H1 (cell line): ENCODE results near the gene CFAP58. TPM values are rescaled to one million over a fixed set of nuclear protein-coding genes. Genes with fewer than 3 reads are reported as not detected.

Experiments used
- CTCF ChIA-PET: fragments of 300-600 bp; sonication (Branson Sonifier 250); formaldehyde crosslinking; loops from one replicate; lab custom pipeline; 2021; ENCODE audit not compliant: partially characterized antibody; lab: Charles Lee
- POLR2A ChIA-PET: fragments of 300-600 bp; sonication (Branson Sonifier 250); formaldehyde crosslinking; loops from one replicate; lab custom pipeline; 2021; ENCODE audit warnings: inconsistent platforms; ENCODE audit not compliant: partially characterized antibody; lab: Charles Lee
- DNase-seq, 2 experiments: peaks; one replicate each; pipeline versions ENCODE4 v3.0.0 to v3.0.0-alpha.2; 2010 to 2022; ENCODE audit warnings: low spot score in 2 of 2, low read depth in 1 of 2, mixed read lengths in 1 of 2
- FAIRE-seq: peaks from 2 replicates; lab custom pipeline; 2011; peaks lifted over from hg19 to GRCh38; lab: Jason Lieb, UNC
- H2AFZ ChIP-seq: 2 replicates; pipeline ENCODE4 v1.8.1; 2012; ENCODE audit warnings: low read length, inconsistent platforms
- H2AK5ac ChIP-seq: 2 replicates; pipeline ENCODE4 v1.6.1; 2013; ENCODE audit warnings: low read depth, low read length
- H2BK120ac ChIP-seq: replicated peaks from 2 replicates; pipeline ENCODE3; 2013; ENCODE audit warnings: low read depth, low read length, inconsistent platforms
- H2BK12ac ChIP-seq: 2 replicates; pipeline ENCODE4 v1.6.1; 2013; ENCODE audit warnings: low read depth, low read length
- H2BK15ac ChIP-seq: 2 replicates; pipeline ENCODE4 v1.6.1; 2013; ENCODE audit warnings: low read length
- H2BK20ac ChIP-seq: 2 replicates; pipeline ENCODE4 v1.6.1; 2013; ENCODE audit warnings: low read length
- H2BK5ac ChIP-seq: 2 replicates; pipeline ENCODE4 v1.6.1; 2013; ENCODE audit warnings: low read depth, low read length
- H3K14ac ChIP-seq: 2 replicates; pipeline ENCODE4 v1.6.1; 2013; ENCODE audit warnings: inconsistent platforms; ENCODE audit not compliant: insufficient read length
- H3K18ac ChIP-seq: 2 replicates; pipeline ENCODE4 v1.6.1; 2013; ENCODE audit warnings: low read length; ENCODE audit errors: extremely low read depth
- H3K23ac ChIP-seq: 2 replicates; pipeline ENCODE4 v1.6.1; 2013; ENCODE audit warnings: inconsistent platforms; ENCODE audit not compliant: insufficient read length
- H3K23me2 ChIP-seq: 2 replicates; pipeline ENCODE4 v1.6.1; 2013; ENCODE audit warnings: low read depth, low read length
- H3K27ac ChIP-seq: 2 replicates; pipeline ENCODE4 v1.6.1; 2011; ENCODE audit warnings: low read depth, low read length, inconsistent platforms
- H3K27me3 ChIP-seq, 4 experiments: replicated peaks in 1 of 4; 1 replicate in 1 of 4; 2 replicates in 3 of 4; pipeline versions ENCODE4 v1.6.1 to v1.8.1; 2011 to 2013; ENCODE audit warnings: low read length in 3 of 4, mild to moderate bottlenecking in 3 of 4, inconsistent platforms in 2 of 4, mixed read lengths in 2 of 4, moderate library complexity in 1 of 4; ENCODE audit not compliant: control insufficient read depth in 3 of 4, insufficient read depth in 3 of 4; ENCODE audit errors: extremely low read depth in 1 of 4
- H3K36me3 ChIP-seq, 4 experiments: 2 replicates each; pipeline versions ENCODE4 v1.6.1 to v1.8.1; 2011 to 2013; ENCODE audit warnings: mild to moderate bottlenecking in 4 of 4, low read length in 3 of 4, moderate library complexity in 2 of 4, control low read depth in 1 of 4, inconsistent platforms in 1 of 4; ENCODE audit not compliant: insufficient read depth in 4 of 4, control insufficient read depth in 2 of 4
- H3K4ac ChIP-seq: replicated peaks from 2 replicates; pipeline ENCODE3; 2013; ENCODE audit warnings: low read length, low read depth, mixed read lengths, inconsistent platforms; ENCODE audit not compliant: insufficient read length
- H3K4me1 ChIP-seq, 4 experiments: replicated peaks in 1 of 4; 1 replicate in 1 of 4; 2 replicates in 3 of 4; pipeline versions ENCODE4 v1.6.1 to v1.8.1; 2011 to 2013; ENCODE audit warnings: low read length in 3 of 4, inconsistent platforms in 2 of 4, mixed read lengths in 1 of 4; ENCODE audit not compliant: insufficient read depth in 4 of 4, control insufficient read depth in 3 of 4
- H3K4me2 ChIP-seq, 2 experiments: 2 replicates each; pipeline versions ENCODE4 v1.6.1 to v1.8.1; 2011 to 2013; ENCODE audit warnings: low read depth in 2 of 2, low read length in 2 of 2, control low read depth in 1 of 2, inconsistent platforms in 1 of 2, mild to moderate bottlenecking in 1 of 2; ENCODE audit not compliant: insufficient read depth in 1 of 2
- H3K4me3 ChIP-seq, 4 experiments: fragments of 200-600, 300-600 bp in 1 of 4; sonication (generic), shearing (Covaris generic), sonication (Bioruptor Twin) in 1 of 4; 2 replicates each; pipeline versions ENCODE4 v1.5.1 to v1.8.1; 2011 to 2016; ENCODE audit warnings: low read length in 4 of 4, low read depth in 3 of 4, control low read depth in 2 of 4, inconsistent platforms in 2 of 4, mild to moderate bottlenecking in 2 of 4, mixed read lengths in 1 of 4, moderate library complexity in 1 of 4; ENCODE audit not compliant: insufficient read depth in 2 of 4; ENCODE audit errors: extremely low read depth in 1 of 4
- H3K56ac ChIP-seq: replicated peaks from 2 replicates; pipeline ENCODE3; 2013; ENCODE audit warnings: low read depth, mild to moderate bottlenecking, mixed read lengths, low read length, inconsistent platforms; ENCODE audit not compliant: insufficient read length
- H3K79me1 ChIP-seq: 2 replicates; pipeline ENCODE4 v1.6.1; 2013; ENCODE audit warnings: low read depth, low read length, control low read depth
- H3K79me2 ChIP-seq, 2 experiments: 2 replicates each; pipeline versions ENCODE4 v1.6.1 to v1.8.1; 2012 to 2013; ENCODE audit warnings: low read length in 2 of 2, mild to moderate bottlenecking in 2 of 2, inconsistent platforms in 1 of 2; ENCODE audit not compliant: insufficient read depth in 2 of 2, control insufficient read depth in 1 of 2
- H3K9ac ChIP-seq, 4 experiments: replicated peaks in 1 of 4; 1 replicate in 1 of 4; 2 replicates in 3 of 4; pipeline versions ENCODE4 v1.6.1 to v1.8.1; 2011 to 2013; ENCODE audit warnings: low read depth in 3 of 4, low read length in 3 of 4, control low read depth in 2 of 4, mild to moderate bottlenecking in 2 of 4, moderate library complexity in 2 of 4, inconsistent platforms in 1 of 4; ENCODE audit errors: extremely low read depth in 1 of 4
- H3K9me3 ChIP-seq, 2 experiments: 2 replicates each; pipeline versions ENCODE4 v1.6.1 to v1.8.1; 2012 to 2013; ENCODE audit warnings: mild to moderate bottlenecking in 2 of 2, moderate library complexity in 2 of 2, control low read depth in 1 of 2, inconsistent platforms in 1 of 2, low read depth in 1 of 2, low read length in 1 of 2, mixed read lengths in 1 of 2; ENCODE audit not compliant: insufficient read depth in 2 of 2
- H4K20me1 ChIP-seq, 2 experiments: replicated peaks in 1 of 2; 2 replicates each; pipeline versions ENCODE3 to v1.8.1; 2011 to 2013; ENCODE audit warnings: inconsistent platforms in 2 of 2, low read length in 2 of 2, mild to moderate bottlenecking in 1 of 2; ENCODE audit not compliant: insufficient read depth in 2 of 2, control insufficient read depth in 1 of 2
- H4K5ac ChIP-seq: 2 replicates; pipeline ENCODE4 v1.6.1; 2013; ENCODE audit warnings: low read length, low read depth, mixed read lengths, inconsistent platforms; ENCODE audit not compliant: insufficient read length
- H4K8ac ChIP-seq: 2 replicates; pipeline ENCODE4 v1.8.0; 2013; ENCODE audit warnings: mild to moderate bottlenecking, moderate library complexity, low read length, inconsistent platforms; ENCODE audit not compliant: insufficient read depth; ENCODE audit errors: extremely low read depth
- H4K91ac ChIP-seq: replicated peaks from 2 replicates; pipeline ENCODE3; 2013; ENCODE audit warnings: low read length, mixed read lengths, inconsistent platforms; ENCODE audit not compliant: insufficient read length
- CTCF ChIP-seq, 3 experiments: IDR thresholded peaks; 1 replicate in 2 of 3; 2 replicates in 1 of 3; pipeline versions ENCODE4 v1.5.1 to v1.6.1; 2011; ENCODE audit warnings: low read length in 3 of 3, mild to moderate bottlenecking in 3 of 3, inconsistent platforms in 2 of 3, low read depth in 1 of 3, moderate library complexity in 1 of 3; ENCODE audit not compliant: insufficient read depth in 1 of 3; ENCODE audit errors: control extremely low read depth in 1 of 3
- FOSL1 ChIP-seq: IDR thresholded peaks from 2 replicates; pipeline ENCODE4 v1.6.1; 2011; ENCODE audit warnings: mild to moderate bottlenecking, low read depth, low read length, moderate library complexity; ENCODE audit not compliant: insufficient read depth
- POLR2A ChIP-seq, 2 experiments: IDR thresholded peaks; 1 replicate in 1 of 2; 2 replicates in 1 of 2; pipeline ENCODE4 v1.6.1; 2011; ENCODE audit warnings: low read depth in 2 of 2, low read length in 2 of 2, mild to moderate bottlenecking in 2 of 2; ENCODE audit errors: control extremely low read depth in 1 of 2
- WGBS, 2 experiments: shearing (Covaris generic) in 1 of 2; methylation state at CpG; one replicate each; pipeline versions ENCODE4 v1.1.6 to v1.1.7; 2013 to 2015; ENCODE audit warnings: low lambda C conversion rate in 2 of 2, mixed read lengths in 2 of 2, inconsistent platforms in 1 of 2, low coverage in 1 of 2, missing lambda C conversion rate in 1 of 2; ENCODE audit not compliant: insufficient replicate concordance in 2 of 2, insufficient coverage in 1 of 2, insufficient read length in 1 of 2; ENCODE audit errors: extremely low coverage in 1 of 2, missing lambda C conversion rate in 1 of 2; 5-methylcytosine and 5-hydroxymethylcytosine counted together
- polyA plus RNA-seq, 7 experiments: library from polyadenylated mRNA; depleted of rRNA in 3 of 7; stranded (reverse) in 5 of 7; unstranded in 2 of 7; fragments of >200 nt in 5 of 7; fragments of 200-250 nt in 2 of 7; gene quantifications; 1 replicate in 5 of 7; 2 replicates in 1 of 7; 4 replicates in 1 of 7; pipeline versions ENCODE4 v1.2.1 to v1.2.3, GENCODE V29; 2011 to 2013; ENCODE audit warnings: missing spikeins in 2 of 7, mixed read lengths in 2 of 7
- total RNA-seq: library from RNA; stranded (reverse); fragmentation: NEBNext Ultra II Directional; extraction: Animal tissue kit (Norgen Biotek cat#: 25700); gene quantifications from 2 replicates; pipeline ENCODE4 v1.2.1, GENCODE V29; 2021

CFAP58 gene
- total and polyA plus RNA-seq, 2 of the 8 experiments (the other 6 are each of a cell fraction or from before 2014, with no cell fraction given): 0.32 to 0.71 TPM

- no peak overlapping the region for H3K14ac ChIP-seq
- no peaks in the 10 kb centered on the region for H3K23me2 ChIP-seq
- no peak overlapping the region for H3K4ac ChIP-seq
- no peaks in the 10 kb centered on the region for H3K79me2 ChIP-seq
- no peak for DNase-seq
- H4K5ac ChIP-seq: no peak overlapping the region
- no peaks in the 10 kb centered on the region for H3K36me3 ChIP-seq
- no peak overlapping the region for H4K91ac ChIP-seq
- no peak overlapping the region for H2BK5ac ChIP-seq
- no peaks in the 10 kb centered on the region for H4K20me1 ChIP-seq
- no peak overlapping the region for H3K4me2 ChIP-seq
- no peak overlapping the region for H2BK20ac ChIP-seq
- 89% methylated on average over 8 of the region's 8 CpGs; no CpG with 5 or more reads in 1 of the 2 experiments for WGBS, 2 experiments
- no peak overlapping the region for H2BK12ac ChIP-seq
- no peak overlapping the region for H2BK120ac ChIP-seq
- H3K9ac ChIP-seq: no peak overlapping the region
- no peak overlapping the region for H2AFZ ChIP-seq
- H3K4me3 ChIP-seq: no peak overlapping the region
- peaks cover 0 to 7% (median 3%) of the 10 kb centered on the region in 4 experiments; a peak in 3 of 7 replicates for H3K4me1 ChIP-seq
- H3K27ac ChIP-seq: no peak overlapping the region
- H3K56ac ChIP-seq: no peak overlapping the region
- H4K8ac ChIP-seq: no peak overlapping the region
- TF ChIP-seq POLR2A (IDR thresholded peaks at IDR 0.05; ENCODE audit: control extremely low read depth in 1 of 2, low read depth in 2 of 2, low read length in 2 of 2) (no peak), FOSL1 (no peak), CTCF (IDR thresholded peaks at IDR 0.05; ENCODE audit: control extremely low read depth in 1 of 3, insufficient read depth in 1 of 3, low read depth in 1 of 3, low read length in 3 of 3) (no peak)
- TF ChIP-seq, all 59 proteins: peak for 0
- no peaks in the 10 kb centered on the region for H3K27me3 ChIP-seq
- no peak overlapping the region for H2AK5ac ChIP-seq
- no peak for FAIRE-seq
- POLR2A ChIA-PET: interaction anchor here (0.6 to 3.2 kb wide), 7 partner anchors 9 to 48 kb away, joined by 3 to 23 read pairs (median 5); partner anchors contain the start of genes CFAP58 and ITPRIP
- H3K18ac ChIP-seq: no peak overlapping the region
- no peaks in the 10 kb centered on the region for H3K79me1 ChIP-seq
- H3K23ac ChIP-seq: no peak overlapping the region
- peak overlapping the region; percentile 65; the same call in 1 of the 2 replicates for H2BK15ac ChIP-seq
- CTCF ChIA-PET: interaction anchor here (0.8 to 14.8 kb wide), 19 partner anchors 11 to 317 kb away, joined by 3 to 331 read pairs (median 4); partner anchors contain the start of genes CFAP58 and ITPRIP
- H3K9me3 ChIP-seq: peaks cover 12 to 14% of the 10 kb centered on the region in 2 experiments
Measured at GRCh38 chr10:104304927-104305326, 48.7 kb upstream of the CFAP58 start.
